Endodermal cell (in vitro differentiated cells): ENCODE measurements around the gene GARIN5B. TPM values are rescaled to one million over a fixed set of nuclear protein-coding genes. Genes with fewer than 3 reads are reported as not detected.

ENCODE experiments used
- DNase-seq: peaks from one replicate; pipeline ENCODE4 v3.0.0-alpha.2; 2017
- H3K27ac ChIP-seq: 2 replicates; pipeline ENCODE4 v1.5.1; 2013; ENCODE audit warnings: mild to moderate bottlenecking, low read depth, low read length, moderate library complexity
- H3K27me3 ChIP-seq: 2 replicates; pipeline ENCODE4 v1.6.1; 2013; ENCODE audit warnings: mild to moderate bottlenecking, low read length, moderate library complexity; ENCODE audit not compliant: insufficient read depth, control insufficient read depth, poor library complexity, severe bottlenecking
- H3K36me3 ChIP-seq: 2 replicates; pipeline ENCODE4 v1.7.0; 2013; ENCODE audit warnings: mild to moderate bottlenecking, low read length, moderate library complexity; ENCODE audit not compliant: control insufficient read depth, insufficient read depth
- H3K4me1 ChIP-seq: one replicate; pipeline ENCODE4 v1.7.0; 2013; ENCODE audit warnings: low read length; ENCODE audit not compliant: control insufficient read depth, insufficient read depth
- H3K4me3 ChIP-seq: 2 replicates; pipeline ENCODE4 v1.5.1; 2013; ENCODE audit warnings: mild to moderate bottlenecking, low read length, moderate library complexity
- H3K9ac ChIP-seq: 2 replicates; pipeline ENCODE4 v1.6.1; 2013; ENCODE audit warnings: mild to moderate bottlenecking, low read length, moderate library complexity; ENCODE audit not compliant: poor library complexity, severe bottlenecking; ENCODE audit errors: extremely low read depth
- H3K9me3 ChIP-seq: 2 replicates; pipeline ENCODE4 v1.6.1; 2013; ENCODE audit warnings: mild to moderate bottlenecking, low read length, moderate library complexity; ENCODE audit not compliant: control insufficient read depth
- H3K27ac Mint-ChIP-seq: 2 replicates; pipeline ENCODE4 v1.8.0; 2020; ENCODE audit warnings: mixed read lengths
- H3K27me3 Mint-ChIP-seq: 2 replicates; pipeline ENCODE4 v1.8.0; 2021; ENCODE audit warnings: mild to moderate bottlenecking, mixed read lengths; ENCODE audit not compliant: insufficient read depth
- H3K36me3 Mint-ChIP-seq: 2 replicates; pipeline ENCODE4 v1.8.0; 2020; ENCODE audit warnings: low read depth, mixed read lengths
- H3K4me1 Mint-ChIP-seq: 2 replicates; pipeline ENCODE4 v1.8.0; 2020; ENCODE audit warnings: mixed read lengths
- H3K4me3 Mint-ChIP-seq: 2 replicates; pipeline ENCODE4 v1.8.0; 2020; ENCODE audit warnings: mild to moderate bottlenecking, moderate library complexity, mixed read lengths
- H3K9me3 Mint-ChIP-seq: 2 replicates; pipeline ENCODE4 v1.8.0; 2020; ENCODE audit warnings: mild to moderate bottlenecking, mixed read lengths
- CTCF ChIP-seq: fragments of 200-600 bp; sonication (generic); conservative IDR thresholded peaks from 2 replicates; pipeline ENCODE4 v1.5.0; 2021; ENCODE audit warnings: antibody characterized with exemption, mild to moderate bottlenecking
- WGBS, 2 experiments: methylation state at CpG; one replicate each; pipeline versions ENCODE4 v1.1.5 to v1.1.7; 2013; ENCODE audit warnings: missing lambda C conversion rate in 2 of 2, mixed read lengths in 1 of 2; ENCODE audit not compliant: insufficient coverage in 1 of 2, insufficient read length in 1 of 2; 5-methylcytosine and 5-hydroxymethylcytosine counted together
- total RNA-seq, 2 donors: library from RNA; stranded (reverse); fragmentation: NEBNext Ultra II Directional in 1 of 2; extraction: Animal tissue kit (Norgen Biotek cat#: 25700) in 1 of 2; gene quantifications; 2 replicates in 1 of 2; 3 replicates in 1 of 2; pipeline ENCODE4 v1.2.1, GENCODE V29; 2021

GARIN5B gene
- total RNA-seq, 2 donors from 2014 or later: 0.09 to 0.11 TPM

GRCh38 chr19:55358493-55358892 lies 4.6 kb downstream of the GARIN5B start:
- Mint-ChIP-seq H3K9me3 (no peaks in the 10 kb centered on the region), H3K27me3 (peaks cover 57% of the 10 kb centered on the region), H3K27ac (no peak overlapping the region), H3K4me1 (no peaks in the 10 kb centered on the region), H3K36me3 (no peaks in the 10 kb centered on the region), H3K4me3 (no peak overlapping the region)
- Histone ChIP-seq H3K4me3 (no peak overlapping the region), H3K9me3 (no peaks in the 10 kb centered on the region), H3K27me3 (peaks cover 38% of the 10 kb centered on the region), H3K4me1 (no peaks in the 10 kb centered on the region), H3K36me3 (no peaks in the 10 kb centered on the region), H3K27ac (no peak overlapping the region), H3K9ac (no peak overlapping the region)
- no peak for TF ChIP-seq CTCF
- 91 to 93% methylated on average over 11 to 19 of the region's 19 CpGs for WGBS, 2 experiments
- no peak for DNase-seq

- H3K4me3 Mint-ChIP-seq: no peak overlapping the region
- DNase-seq: peak; percentile 66
- 53 to 65% methylated on average over 7 to 12 of the region's 13 CpGs for WGBS, 2 experiments
- Histone ChIP-seq H3K27ac (no peak overlapping the region), H3K9me3 (no peaks in the 10 kb centered on the region), H3K36me3 (no peaks in the 10 kb centered on the region), H3K4me3 (no peak overlapping the region), H3K4me1 (no peaks in the 10 kb centered on the region), H3K9ac (no peak overlapping the region), H3K27me3 (peaks cover 63% of the 10 kb centered on the region)
- peaks cover 88% of the 10 kb centered on the region for H3K27me3 Mint-ChIP-seq
- H3K27ac Mint-ChIP-seq: no peak overlapping the region
- H3K36me3 Mint-ChIP-seq: no peaks in the 10 kb centered on the region
- H3K9me3 Mint-ChIP-seq: no peaks in the 10 kb centered on the region
- H3K4me1 Mint-ChIP-seq: no peaks in the 10 kb centered on the region
- no peak for TF ChIP-seq CTCF
Observed at GRCh38 chr19:55355213-55355821, 7.7 kb downstream of the GARIN5B start.

GRCh38 chr19:55354698-55355212 lies 8.3 kb downstream of the GARIN5B start, which contains the start of gene COX6B2:
Gene COX6B2 (minus strand): TSS chr19:55354719. CDS start chr19:55354521, 198 bp downstream.
- H3K27me3 Mint-ChIP-seq: peaks cover 89% of the 10 kb centered on the region

More at GRCh38 chr19:55354698-55355212, 8.3 kb downstream of the GARIN5B start, which contains the start of gene COX6B2:
- Histone ChIP-seq H3K27me3 (peaks cover 63% of the 10 kb centered on the region), H3K9ac (no peak within 1 kb of the TSS), H3K9me3 (no peaks in the 10 kb centered on the region), H3K4me1 (no peaks in the 10 kb centered on the region), H3K27ac (no peak within 1 kb of the TSS), H3K36me3 (no peaks in the 10 kb centered on the region), H3K4me3 (peak within 1 kb of the TSS; percentile 76)
- peak within 1 kb of the TSS; percentile 50 for H3K4me3 Mint-ChIP-seq
- 5 to 9% methylated on average over 15 to 27 of the region's 43 CpGs for WGBS, 2 experiments
- H3K36me3 Mint-ChIP-seq: peaks cover 2% of the 10 kb centered on the region
- H3K27ac Mint-ChIP-seq: no peak within 1 kb of the TSS
- H3K9me3 Mint-ChIP-seq: no peaks in the 10 kb centered on the region
- no peaks in the 10 kb centered on the region for H3K4me1 Mint-ChIP-seq
- no peak for DNase-seq
- peak; percentile 12 for TF ChIP-seq CTCF
